Panc1 (cell line): Measurements from ENCODE around the gene MEIOB. TPM values are rescaled to one million over a fixed set of nuclear protein-coding genes. Genes with fewer than 3 reads are reported as not detected.
A peak's percentile ranks its signal among the peaks of the same experiment; 100 is the strongest.

ENCODE experiments used
- ATAC-seq: fragments of 200-7000 bp; cut with Tn5 transposase; 2 replicates; pipeline ENCODE4 v1.9.1; 2020; ENCODE audit warnings: mild to moderate bottlenecking, moderate library complexity
- BruUV-seq: library from RNA; stranded (reverse); fragments of 400-500 nt; replicated peaks from 2 replicates; lab custom pipeline; 2021; lab: Mats Ljungman, UMichigan
- CTCF ChIA-PET: fragments of 300-600 bp; sonication (Branson Sonifier 250); formaldehyde crosslinking; loops from one replicate; lab custom pipeline; 2022; ENCODE audit warnings: antibody characterized with exemption; lab: Charles Lee
- POLR2A ChIA-PET: fragments of 300-600 bp; sonication (Branson Sonifier 250); formaldehyde crosslinking; loops from one replicate; lab custom pipeline; 2022; ENCODE audit warnings: antibody characterized with exemption; lab: Charles Lee
- DNase-seq: peaks from one replicate; pipeline ENCODE4 v3.0.0-alpha.2; 2010; ENCODE audit warnings: low read depth, low spot score
- H3K27ac ChIP-seq: 2 replicates; pipeline ENCODE4 v1.5.1; 2011; ENCODE audit warnings: mild to moderate bottlenecking, low read length, inconsistent platforms
- H3K27me3 ChIP-seq: fragments of 200-500 bp; sonication (Bioruptor generic); 2 replicates; pipeline ENCODE4 v1.6.0; 2014; ENCODE audit warnings: low read length, inconsistent platforms; ENCODE audit not compliant: control insufficient read depth, insufficient read depth
- H3K36me3 ChIP-seq: fragments of 200-500 bp; sonication (Bioruptor generic); 2 replicates; pipeline ENCODE4 v1.5.1; 2014; ENCODE audit warnings: inconsistent platforms, mild to moderate bottlenecking, low read length, moderate library complexity; ENCODE audit not compliant: control insufficient read depth, insufficient read depth
- H3K4me1 ChIP-seq: 2 replicates; pipeline ENCODE4 v1.5.1; 2011; ENCODE audit warnings: inconsistent platforms, mild to moderate bottlenecking, low read length, moderate library complexity; ENCODE audit not compliant: control insufficient read depth, insufficient read depth
- H3K4me3 ChIP-seq, 2 experiments: 2 replicates each; pipeline ENCODE4 v1.5.1; 2011 to 2012; ENCODE audit warnings: low read depth in 2 of 2, low read length in 2 of 2, mild to moderate bottlenecking in 2 of 2, inconsistent platforms in 1 of 2, moderate library complexity in 1 of 2
- H3K9me3 ChIP-seq: fragments of 200-500 bp; sonication (Bioruptor generic); 2 replicates; pipeline ENCODE4 v1.5.1; 2014; ENCODE audit warnings: low read depth, mild to moderate bottlenecking, inconsistent platforms, low read length, moderate library complexity; ENCODE audit not compliant: control insufficient read depth, insufficient read depth
- CTCF ChIP-seq: fragments of 450-650 bp; IDR thresholded peaks from 2 replicates; pipeline ENCODE4 v1.5.1; 2017; ENCODE audit warnings: mild to moderate bottlenecking
- POLR2AphosphoS5 ChIP-seq: IDR thresholded peaks from 2 replicates; pipeline ENCODE4 v1.6.1; 2012; ENCODE audit warnings: mild to moderate bottlenecking, low read depth, low read length, moderate library complexity
- REST ChIP-seq, 2 experiments: IDR thresholded peaks; 2 replicates each; pipeline ENCODE4 v1.6.1; 2011 to 2012; ENCODE audit warnings: low read depth in 2 of 2, control low read depth in 1 of 2, low read length in 1 of 2, mild to moderate bottlenecking in 1 of 2, moderate library complexity in 1 of 2; ENCODE audit not compliant: insufficient read depth in 1 of 2
- SIN3A ChIP-seq: IDR thresholded peaks from 2 replicates; pipeline ENCODE4 v1.6.1; 2012; ENCODE audit warnings: low read depth, mild to moderate bottlenecking, low read length, moderate library complexity, borderline replicate concordance; ENCODE audit not compliant: insufficient read depth
- TCF7L2 ChIP-seq: IDR thresholded peaks from 2 replicates; pipeline ENCODE4 v1.6.1; 2011; ENCODE audit warnings: mild to moderate bottlenecking, low read depth, low read length, inconsistent platforms
- in situ Hi-C: cut with HindIII; loops from 2 replicates; pipeline ENCODE4 v1.10.0; 2016; ENCODE audit warnings: low sequenced_read_pairs, low pct_unique_long_range_greater_than_20kb
- intact Hi-C: fragments of 100-400 bp; cut with micrococcal nuclease; formaldehyde crosslinking; loops from one replicate; pipeline ENCODE4 v1.10.0; 2022; ENCODE audit not compliant: unreplicated experiment
- total RNA-seq: library from RNA; stranded (reverse); gene quantifications from one replicate; pipeline ENCODE4 v1.2.1, GENCODE V29; 2021; ENCODE audit not compliant: unreplicated experiment

The MEIOB gene
- total RNA-seq, 1 experiment from 2014 or later = not detected

- TF ChIP-seq REST (IDR thresholded peaks at IDR 0.05; ENCODE audit: insufficient read depth in 1 of 2, low read depth in 2 of 2, low read length in 1 of 2) (no peak), CTCF (peak; percentile 87), TCF7L2 (no peak), POLR2AphosphoS5 (no peak), SIN3A (no peak)
- intact Hi-C loops = no loop called here
- CTCF ChIA-PET = no interaction called here
- Histone ChIP-seq H3K9me3 (no peaks in the 10 kb centered on the region), H3K27ac (no peak overlapping the region), H3K4me3 (no peak overlapping the region), H3K27me3 (no peaks in the 10 kb centered on the region), H3K36me3 (no peaks in the 10 kb centered on the region), H3K4me1 (peaks cover 5% of the 10 kb centered on the region; the same call in 1 of the 2 replicates)
- POLR2A ChIA-PET = no interaction called here
- BruUV-seq = no TSS peak
- DNase-seq (no peak), ATAC-seq (peak; percentile 89)
- in situ Hi-C loops = no loop called here
These were observed 59.2 kb downstream of the MEIOB start for GRCh38 chr16:1812732-1813163.

GRCh38 chr16:1810536-1810935, 61.4 kb downstream of the MEIOB start:
- Histone ChIP-seq H3K4me3 (no peak overlapping the region), H3K27me3 (no peaks in the 10 kb centered on the region), H3K27ac (no peak overlapping the region), H3K9me3 (no peaks in the 10 kb centered on the region), H3K4me1 (peaks cover 5% of the 10 kb centered on the region; the same call in 1 of the 2 replicates), H3K36me3 (no peaks in the 10 kb centered on the region)
- TF ChIP-seq CTCF = no peak
- intact Hi-C loops (no loop called here), in situ Hi-C loops (no loop called here)
- CTCF ChIA-PET = no interaction called here
- POLR2A ChIA-PET = no interaction called here
- DNase-seq (no peak), ATAC-seq (no peak)
- no TSS peak for BruUV-seq
